Astrocyte (in vitro differentiated cells and primary cell): ENCODE results near the gene NTM. TPM values are rescaled to one million over a fixed set of nuclear protein-coding genes. Genes with fewer than 3 reads are reported as not detected.

Experiments
- DNase-seq: peaks from one replicate; pipeline ENCODE4 v3.0.0-alpha.2; 2010; ENCODE audit warnings: low read depth
- FAIRE-seq: peaks from 2 replicates; lab custom pipeline; 2011; peaks lifted over from hg19 to GRCh38; lab: Jason Lieb, UNC
- H2AFZ ChIP-seq: 2 replicates; pipeline ENCODE4 v1.6.0; 2012; ENCODE audit warnings: low read depth, low read length, inconsistent platforms
- H3K27ac ChIP-seq: 2 replicates; pipeline ENCODE4 v1.5.1; 2011; ENCODE audit warnings: low read depth, low read length, inconsistent platforms
- H3K27me3 ChIP-seq: 2 replicates; pipeline ENCODE4 v1.6.0; 2011; ENCODE audit warnings: low read length, inconsistent platforms; ENCODE audit not compliant: insufficient read depth
- H3K36me3 ChIP-seq: 2 replicates; pipeline ENCODE4 v1.5.1; 2011; ENCODE audit warnings: low read length, inconsistent platforms; ENCODE audit not compliant: insufficient read depth
- H3K4me1 ChIP-seq: 2 replicates; pipeline ENCODE4 v1.5.1; 2011; ENCODE audit warnings: low read length, inconsistent platforms; ENCODE audit not compliant: insufficient read depth
- H3K4me2 ChIP-seq: 2 replicates; pipeline ENCODE4 v1.6.0; 2012; ENCODE audit warnings: low read length, inconsistent platforms
- H3K4me3 ChIP-seq: 2 replicates; pipeline ENCODE4 v1.5.1; 2011; ENCODE audit warnings: low read depth, mild to moderate bottlenecking, low read length, inconsistent platforms; ENCODE audit not compliant: insufficient read depth
- H3K79me2 ChIP-seq: 2 replicates; pipeline ENCODE4 v1.6.0; 2012; ENCODE audit warnings: mild to moderate bottlenecking, low read length, inconsistent platforms; ENCODE audit not compliant: insufficient read depth
- H3K9ac ChIP-seq: 2 replicates; pipeline ENCODE4 v1.6.0; 2012; ENCODE audit warnings: mild to moderate bottlenecking, low read length, inconsistent platforms
- H3K9me3 ChIP-seq: 2 replicates; pipeline ENCODE4 v1.5.1; 2012; ENCODE audit warnings: low read depth, mild to moderate bottlenecking, low read length, inconsistent platforms; ENCODE audit not compliant: insufficient read depth
- H4K20me1 ChIP-seq: 2 replicates; pipeline ENCODE4 v1.6.0; 2012; ENCODE audit warnings: low read length, inconsistent platforms; ENCODE audit not compliant: insufficient read depth
- H3K27ac Mint-ChIP-seq: one replicate; pipeline ENCODE4 v1.8.0; 2021; ENCODE audit warnings: mild to moderate bottlenecking, mixed read lengths; ENCODE audit not compliant: unreplicated experiment
- H3K27me3 Mint-ChIP-seq: one replicate; pipeline ENCODE4 v1.8.0; 2021; ENCODE audit warnings: low read depth, mixed read lengths; ENCODE audit not compliant: unreplicated experiment
- H3K36me3 Mint-ChIP-seq: one replicate; pipeline ENCODE4 v1.8.0; 2021; ENCODE audit warnings: low read depth, mixed read lengths; ENCODE audit not compliant: unreplicated experiment
- H3K4me1 Mint-ChIP-seq: one replicate; pipeline ENCODE4 v1.8.0; 2021; ENCODE audit warnings: low read depth, mixed read lengths; ENCODE audit not compliant: unreplicated experiment
- H3K4me3 Mint-ChIP-seq: one replicate; pipeline ENCODE4 v1.8.0; 2021; ENCODE audit warnings: mild to moderate bottlenecking, moderate library complexity, mixed read lengths; ENCODE audit not compliant: unreplicated experiment
- H3K9me3 Mint-ChIP-seq: one replicate; pipeline ENCODE4 v1.8.0; 2021; ENCODE audit warnings: mild to moderate bottlenecking, mixed read lengths; ENCODE audit not compliant: unreplicated experiment
- CTCF ChIP-seq: IDR thresholded peaks from 2 replicates; pipeline ENCODE4 v1.5.1; 2011; ENCODE audit warnings: low read depth, mild to moderate bottlenecking, inconsistent platforms, low read length, moderate library complexity; ENCODE audit not compliant: insufficient read depth
- EZH2 ChIP-seq: IDR thresholded peaks from 2 replicates; pipeline ENCODE4 v1.6.1; 2012; ENCODE audit warnings: mild to moderate bottlenecking, low read length, inconsistent platforms; ENCODE audit not compliant: insufficient read depth
- total RNA-seq: library from RNA; stranded (reverse); gene quantifications from 2 replicates; pipeline ENCODE4 v1.2.1, GENCODE V29; 2021

Gene NTM
- total RNA-seq, 1 donor from 2014 or later: 98.2 TPM

GRCh38 chr11:131908316-131908715 is 537.9 kb downstream of the NTM start:
- no peaks in the 10 kb centered on the region for H3K27me3 Mint-ChIP-seq
- peak overlapping the region; percentile 96 for H3K4me2 ChIP-seq
- H3K4me3 Mint-ChIP-seq: peak overlapping the region; percentile 94
- H3K4me1 ChIP-seq: peaks cover 45% of the 10 kb centered on the region
- H2AFZ ChIP-seq: no peak overlapping the region
- no peaks in the 10 kb centered on the region for H3K9me3 Mint-ChIP-seq
- peaks cover 44% of the 10 kb centered on the region for H3K4me1 Mint-ChIP-seq
- H4K20me1 ChIP-seq: no peaks in the 10 kb centered on the region
- H3K4me3 ChIP-seq: peak overlapping the region; percentile 87
- H3K79me2 ChIP-seq: peaks cover 72% of the 10 kb centered on the region
- peaks cover 7% of the 10 kb centered on the region for H3K36me3 Mint-ChIP-seq
- H3K27me3 ChIP-seq: no peaks in the 10 kb centered on the region
- no peak for TF ChIP-seq CTCF
- H3K36me3 ChIP-seq: peaks cover 6% of the 10 kb centered on the region
- FAIRE-seq (peak; percentile 55), DNase-seq (no peak)
- H3K9ac ChIP-seq: peak overlapping the region; percentile 96
- no peak overlapping the region for H3K27ac Mint-ChIP-seq
- peak overlapping the region; percentile 92 for H3K27ac ChIP-seq
- no peaks in the 10 kb centered on the region for H3K9me3 ChIP-seq

- no peak for DNase-seq
- Mint-ChIP-seq H3K9me3 (no peaks in the 10 kb centered on the region), H3K27me3 (no peaks in the 10 kb centered on the region), H3K27ac (peak overlapping the region; percentile 86), H3K4me3 (peak overlapping the region; percentile 94), H3K36me3 (peaks cover 7% of the 10 kb centered on the region), H3K4me1 (peaks cover 52% of the 10 kb centered on the region)
- Histone ChIP-seq H3K4me3 (peak overlapping the region; percentile 87), H3K4me2 (peak overlapping the region; percentile 96), H3K9me3 (no peaks in the 10 kb centered on the region), H3K4me1 (peaks cover 54% of the 10 kb centered on the region), H3K27me3 (no peaks in the 10 kb centered on the region), H4K20me1 (no peaks in the 10 kb centered on the region), H3K79me2 (peaks cover 85% of the 10 kb centered on the region), H3K36me3 (peaks cover 6% of the 10 kb centered on the region), H2AFZ (no peak overlapping the region), H3K27ac (peak overlapping the region; percentile 92), H3K9ac (peak overlapping the region; percentile 96)
- FAIRE-seq: no peak
- no peak for TF ChIP-seq CTCF
- TF ChIP-seq EZH2: no peak
Observed at GRCh38 chr11:131909426-131910177, 539.2 kb downstream of the NTM start.

- FAIRE-seq (no peak), DNase-seq (no peak)
- Mint-ChIP-seq H3K27ac (peak overlapping the region; percentile 86), H3K36me3 (peaks cover 7% of the 10 kb centered on the region), H3K27me3 (no peaks in the 10 kb centered on the region), H3K9me3 (no peaks in the 10 kb centered on the region), H3K4me3 (peak overlapping the region; percentile 94), H3K4me1 (peaks cover 49% of the 10 kb centered on the region)
- peaks cover 86% of the 10 kb centered on the region for H3K79me2 ChIP-seq
- peaks cover 6% of the 10 kb centered on the region for H3K36me3 ChIP-seq
- H3K9me3 ChIP-seq: no peaks in the 10 kb centered on the region
- no peak for TF ChIP-seq EZH2
- TF ChIP-seq CTCF: no peak
- H4K20me1 ChIP-seq: no peaks in the 10 kb centered on the region
- H3K4me3 ChIP-seq: peak overlapping the region; percentile 87
- no peaks in the 10 kb centered on the region for H3K27me3 ChIP-seq
- H3K4me2 ChIP-seq: peak overlapping the region; percentile 96
- H3K9ac ChIP-seq: peak overlapping the region; percentile 96
- H2AFZ ChIP-seq: no peak overlapping the region
- peaks cover 50% of the 10 kb centered on the region for H3K4me1 ChIP-seq
- H3K27ac ChIP-seq: peak overlapping the region; percentile 92
Observed at GRCh38 chr11:131910178-131910522, 539.7 kb downstream of the NTM start.
